ENCODE data around the gene PHF13.

GRCh38 chr1:6648556-6648955, 35.0 kb downstream of the PHF13 start:
- TF ChIP-seq GATA3 (IDR thresholded peaks at IDR 0.05; ENCODE audit: low read depth, low read length) (no peak), GATA2 (IDR thresholded peaks at IDR 0.05; ENCODE audit: low read depth, low read length) (no peak)
